GM19328 (cell line): ENCODE results near the gene BTN2A1.
A peak's percentile ranks its signal among the peaks of the same experiment; 100 is the strongest.
"Not testable (repeated sequence)": the region's sequence is repeated elsewhere in the genome, so short reads cannot be mapped to it uniquely, and the experiment has no call there.

ENCODE experiments used
- ATAC-seq: cut with Tn5 transposase; IDR thresholded peaks from one replicate; pipeline ENCODE4 v1.9.1; 2021; ENCODE audit warnings: mild to moderate bottlenecking, moderate library complexity; ENCODE audit not compliant: unreplicated experiment

The BTN2A1 gene

GRCh38 chr6:26432627-26433201 is 25.0 kb upstream of the BTN2A1 start:
- no peak for ATAC-seq

DNA sequence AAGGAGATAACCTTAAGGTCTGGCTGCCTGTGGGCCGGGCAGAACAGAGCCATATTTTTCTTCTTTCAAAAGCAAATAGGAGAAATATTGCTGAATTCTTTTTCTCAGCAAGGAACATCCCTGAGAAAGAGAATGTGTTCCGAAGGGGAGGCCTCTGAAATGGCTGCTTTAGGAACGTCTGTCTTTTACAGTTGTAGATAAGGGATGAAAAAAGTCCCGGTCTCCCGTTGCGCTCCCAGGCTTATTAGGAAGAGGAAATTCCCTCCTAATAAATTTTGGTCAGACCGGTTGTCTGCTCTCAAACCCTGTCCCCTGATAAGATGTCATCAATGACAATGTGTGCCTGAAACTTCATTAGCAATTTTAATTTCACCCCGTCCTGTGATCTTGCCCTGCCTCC is 24.1 kb upstream of the BTN2A1 start:
- not testable (repeated sequence) for ATAC-seq

- no peak for ATAC-seq
These were observed 21.7 kb upstream of the BTN2A1 start for GRCh38 chr6:26436018-26436417.

DNA sequence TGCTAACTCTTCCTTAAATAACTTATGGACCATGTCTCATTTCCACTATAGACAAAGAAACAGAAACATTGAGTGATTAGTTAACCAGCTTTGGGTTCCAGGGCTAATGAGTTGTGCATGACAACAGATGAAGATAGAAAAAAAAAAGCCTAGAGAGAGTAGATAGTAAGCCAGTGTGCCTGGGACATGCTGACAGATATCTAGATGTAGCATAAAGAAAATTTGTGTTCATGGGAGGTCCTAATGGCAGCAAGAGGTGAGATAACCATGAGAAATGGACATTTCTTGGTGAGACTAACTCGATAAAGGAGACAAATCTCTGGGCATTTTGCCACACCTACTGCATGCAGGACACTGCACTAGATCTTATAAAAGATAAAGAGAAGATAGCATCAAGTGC is 20.2 kb upstream of the BTN2A1 start:
- no peak for ATAC-seq

- no peak for ATAC-seq
These were observed 19.8 kb upstream of the BTN2A1 start for GRCh38 chr6:26438000-26438399.

- ATAC-seq: no peak
These were observed 18.3 kb upstream of the BTN2A1 start for GRCh38 chr6:26439151-26440125.

GRCh38 chr6:26440977-26441358 is 16.8 kb upstream of the BTN2A1 start:
- ATAC-seq: no peak

- no peak for ATAC-seq
These were observed 15.8 kb upstream of the BTN2A1 start for GRCh38 chr6:26441977-26442376.

DNA sequence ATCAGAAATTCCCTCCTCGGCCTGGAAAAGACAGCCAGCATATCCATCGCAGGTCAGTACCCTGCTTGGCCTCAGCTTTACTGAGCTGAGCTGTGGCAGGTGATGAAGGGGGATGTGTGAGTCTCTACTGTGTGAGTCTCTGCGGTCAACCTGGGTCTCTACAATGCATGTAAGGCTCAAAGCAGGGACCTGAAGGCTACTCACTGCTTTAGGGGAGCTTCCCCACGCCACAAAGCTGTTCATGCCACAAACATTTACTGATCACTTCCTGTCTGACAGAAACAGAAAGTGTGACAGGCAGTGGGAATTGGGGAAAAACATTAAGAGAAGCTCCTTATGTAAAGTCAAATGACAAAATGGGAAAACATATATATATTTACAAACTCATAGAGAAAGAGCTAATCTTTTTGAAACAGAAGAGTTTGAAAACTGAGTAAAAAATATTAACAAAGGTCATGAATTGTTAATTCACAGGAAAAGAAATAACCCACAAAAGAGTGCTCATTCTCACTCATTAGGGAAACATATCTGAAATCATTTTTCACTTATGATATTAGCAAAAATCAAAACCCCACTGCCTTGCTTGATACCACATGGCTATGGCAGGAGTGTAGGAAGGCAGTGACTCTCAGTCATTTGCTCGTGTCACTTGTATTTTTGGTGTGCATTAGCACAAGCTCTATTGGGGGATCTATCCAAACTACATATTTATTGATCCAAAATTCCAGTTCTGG is 11.7 kb upstream of the BTN2A1 start:
- peak; percentile 85 for ATAC-seq

- no peak for ATAC-seq
These were observed 10.5 kb upstream of the BTN2A1 start for GRCh38 chr6:26447257-26447656.

DNA sequence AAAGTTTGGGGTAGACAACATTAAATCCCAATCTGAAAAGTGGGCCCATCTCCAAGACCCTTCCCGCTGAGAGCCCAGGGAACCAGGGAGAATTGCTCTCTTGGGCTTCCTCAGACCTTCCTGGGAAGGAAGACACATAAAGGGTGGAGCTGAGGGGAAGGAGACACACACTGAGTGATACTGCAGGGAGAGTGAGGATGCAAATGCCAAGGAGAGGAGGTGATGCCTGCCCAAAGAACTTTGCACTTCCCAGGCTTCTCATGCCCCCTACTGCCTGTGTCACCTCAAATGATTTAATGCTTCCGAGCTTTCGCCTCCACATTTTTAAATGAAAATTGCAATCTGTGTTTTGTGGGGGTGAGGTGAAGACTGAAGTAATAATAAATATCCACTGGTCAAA is 7.5 kb upstream of the BTN2A1 start:
- ATAC-seq: no peak

DNA sequence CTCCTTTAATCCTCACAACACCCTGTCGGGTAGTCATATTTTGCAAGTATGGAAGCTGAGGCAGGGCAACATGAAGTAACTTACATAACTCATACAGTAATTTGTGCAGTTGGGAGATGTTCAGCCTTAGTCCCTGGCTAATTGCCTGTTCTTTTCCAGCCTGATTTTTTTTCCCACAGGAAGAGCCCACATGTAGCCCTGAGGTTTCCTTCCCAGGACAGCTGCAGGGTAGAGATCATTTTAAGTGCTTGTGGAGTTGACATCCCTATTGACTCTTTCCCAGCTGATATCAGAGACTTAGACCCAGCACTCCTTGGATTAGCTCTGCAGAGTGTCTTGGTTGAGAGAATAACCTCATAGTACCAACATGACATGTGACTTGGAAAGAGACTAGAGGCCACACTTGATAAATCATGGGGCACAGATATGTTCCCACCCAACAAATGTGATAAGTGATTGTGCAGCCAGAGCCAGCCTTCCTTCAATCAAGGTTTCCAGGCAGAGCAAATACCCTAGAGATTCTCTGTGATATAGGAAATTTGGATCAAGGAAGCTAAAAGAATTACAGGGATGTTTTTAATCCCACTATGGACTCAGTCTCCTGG is 5.0 kb upstream of the BTN2A1 start:
- no peak for ATAC-seq

GRCh38 chr6:26454631-26455030 is 3.1 kb upstream of the BTN2A1 start:
- ATAC-seq: no peak

DNA sequence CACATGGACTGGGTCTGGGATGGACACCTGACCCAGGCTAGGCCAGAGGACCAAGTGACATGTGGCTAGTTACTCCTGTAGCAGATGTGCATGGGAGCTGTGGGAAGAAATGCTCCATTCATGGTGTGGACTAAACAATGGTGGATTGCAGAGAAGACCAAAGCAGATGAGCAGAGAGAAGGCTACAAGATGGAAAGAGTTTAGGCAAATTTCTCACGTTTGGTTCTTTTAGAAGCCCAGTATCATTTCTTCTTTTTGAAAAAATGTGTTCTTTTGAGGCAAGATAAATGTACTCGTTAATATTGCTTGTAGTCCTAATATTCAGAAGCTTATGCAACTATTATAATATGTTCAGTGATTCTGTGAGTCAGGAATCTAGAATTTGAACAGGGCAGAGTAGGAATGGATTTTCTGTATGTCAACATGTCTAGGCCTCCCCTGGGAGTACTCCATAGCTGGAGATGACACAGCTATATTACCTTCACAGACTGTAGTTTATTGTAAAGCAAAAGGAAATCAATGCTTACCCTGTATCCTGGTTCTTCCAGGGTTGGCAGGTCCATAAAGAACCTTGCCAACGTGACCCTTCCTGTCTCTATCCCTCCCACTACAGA is 2.3 kb upstream of the BTN2A1 start:
- no peak for ATAC-seq

GRCh38 chr6:26457264-26457805 is 420 bp upstream of the BTN2A1 start:
- no peak for ATAC-seq

- ATAC-seq: no peak
These were observed 1.5 kb downstream of the BTN2A1 start for GRCh38 chr6:26459023-26459810.

DNA sequence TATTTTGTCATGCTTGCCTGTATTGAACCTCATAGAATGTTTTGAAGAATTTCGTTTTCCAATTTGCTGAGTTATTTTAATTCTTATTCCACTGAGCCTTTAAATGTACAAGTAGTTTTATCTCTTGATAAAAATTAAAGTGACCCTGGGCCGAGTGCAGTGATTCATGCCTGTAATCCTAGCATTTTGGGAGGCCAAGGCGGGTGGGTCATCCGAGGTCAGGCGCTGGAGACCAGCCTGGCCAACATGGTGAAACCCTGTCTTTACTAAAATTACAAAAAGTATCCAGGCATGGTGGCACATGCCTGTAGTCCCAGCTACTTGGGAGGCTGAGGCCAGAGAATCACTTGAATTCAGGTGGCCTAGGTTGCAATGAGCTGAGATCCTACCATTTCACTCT is 3.6 kb downstream of the BTN2A1 start:
- ATAC-seq: not testable (repeated sequence)

GRCh38 chr6:26464014-26464413 is 6.3 kb downstream of the BTN2A1 start:
- ATAC-seq: no peak

- ATAC-seq: no peak
These were observed 6.8 kb downstream of the BTN2A1 start for GRCh38 chr6:26464416-26465131.
